Upper lobe of left lung (tissue), 4 donors: ENCODE data around the gene RSRC2.

Experiments used
- POLR2A ChIP-seq, 4 donors: fragments of 450-650 bp; IDR thresholded peaks; one replicate each; pipeline ENCODE4 v1.5.1; 2016 to 2017; ENCODE audit warnings: antibody characterized with exemption in 4 of 4, mild to moderate bottlenecking in 2 of 4
- TF ChIP-seq, protein P1 (sequence below), 6 experiments: fragments of 450-650 bp in 4 of 6; fragments of 200-600 bp in 2 of 6; sonication (generic) in 2 of 6; IDR thresholded peaks; one replicate each; pipeline ENCODE4 v1.5.1; 2016 to 2019; ENCODE audit warnings: antibody characterized with exemption in 6 of 6

DNA sequence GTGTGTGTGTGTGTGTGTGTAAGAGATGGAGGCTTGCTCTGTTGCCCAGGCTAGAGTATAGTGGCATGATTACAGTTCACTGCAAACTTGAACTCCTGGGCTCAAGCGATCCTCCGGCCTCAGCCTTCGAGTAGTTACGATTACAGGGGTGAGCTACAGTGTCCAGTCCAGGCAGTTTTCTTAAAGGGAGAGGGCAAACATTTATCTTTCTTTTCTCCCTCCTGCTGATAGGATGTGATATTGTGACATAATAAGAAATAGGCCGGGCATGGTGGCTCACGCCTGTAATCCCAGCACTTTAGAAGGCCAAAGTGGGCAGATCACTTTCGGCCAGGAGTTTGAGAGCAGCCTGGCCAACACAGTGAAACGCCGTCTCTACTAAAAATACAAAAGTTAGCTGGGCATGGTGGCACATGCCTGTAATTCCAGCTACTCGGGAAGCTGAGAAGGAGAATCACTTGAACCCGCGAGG lies 72.5 kb downstream of the RSRC2 start:
- TF ChIP-seq, protein P1, sequence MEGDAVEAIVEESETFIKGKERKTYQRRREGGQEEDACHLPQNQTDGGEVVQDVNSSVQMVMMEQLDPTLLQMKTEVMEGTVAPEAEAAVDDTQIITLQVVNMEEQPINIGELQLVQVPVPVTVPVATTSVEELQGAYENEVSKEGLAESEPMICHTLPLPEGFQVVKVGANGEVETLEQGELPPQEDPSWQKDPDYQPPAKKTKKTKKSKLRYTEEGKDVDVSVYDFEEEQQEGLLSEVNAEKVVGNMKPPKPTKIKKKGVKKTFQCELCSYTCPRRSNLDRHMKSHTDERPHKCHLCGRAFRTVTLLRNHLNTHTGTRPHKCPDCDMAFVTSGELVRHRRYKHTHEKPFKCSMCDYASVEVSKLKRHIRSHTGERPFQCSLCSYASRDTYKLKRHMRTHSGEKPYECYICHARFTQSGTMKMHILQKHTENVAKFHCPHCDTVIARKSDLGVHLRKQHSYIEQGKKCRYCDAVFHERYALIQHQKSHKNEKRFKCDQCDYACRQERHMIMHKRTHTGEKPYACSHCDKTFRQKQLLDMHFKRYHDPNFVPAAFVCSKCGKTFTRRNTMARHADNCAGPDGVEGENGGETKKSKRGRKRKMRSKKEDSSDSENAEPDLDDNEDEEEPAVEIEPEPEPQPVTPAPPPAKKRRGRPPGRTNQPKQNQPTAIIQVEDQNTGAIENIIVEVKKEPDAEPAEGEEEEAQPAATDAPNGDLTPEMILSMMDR (IDR thresholded peaks at IDR 0.05): no peak
- TF ChIP-seq POLR2A (IDR thresholded peaks at IDR 0.05): no peak
